ENCODE measurements around the gene RARA.
A peak's percentile ranks its signal among the peaks of the same experiment; 100 is the strongest.
"Not testable (repeated sequence)": the region's sequence is repeated elsewhere in the genome, so short reads cannot be mapped to it uniquely, and the experiment has no call there.

RARA gene

DNA sequence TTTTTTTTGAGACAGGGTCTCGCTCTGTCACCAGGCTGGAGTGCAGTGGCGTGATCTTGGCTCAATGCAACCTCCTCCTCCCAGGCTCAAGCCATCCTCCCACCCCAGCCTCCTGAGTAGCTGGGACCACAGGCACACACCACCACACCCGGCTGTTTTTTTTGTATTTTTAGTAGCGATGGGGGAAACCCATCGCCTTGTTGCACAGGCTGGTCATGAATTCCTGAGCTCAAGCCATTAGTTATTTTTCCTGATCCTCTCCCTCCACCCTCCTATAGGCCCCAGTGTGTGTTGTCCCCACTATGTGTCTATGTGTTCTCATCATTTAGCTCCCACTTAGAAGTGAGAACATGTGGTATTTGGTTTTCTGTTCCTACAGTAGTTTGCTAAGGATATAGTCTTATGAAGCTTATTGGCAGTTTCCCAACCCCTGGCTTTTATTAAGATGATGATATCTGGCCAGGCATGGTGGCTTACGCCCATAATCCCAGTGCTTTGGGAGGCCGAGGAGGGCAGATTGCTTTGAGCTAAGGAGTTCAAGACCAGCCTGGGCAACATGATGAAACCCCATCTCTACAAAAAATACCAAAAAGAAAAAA, 9.7 kb upstream of the RARA start:
- DNase-seq, result not testable (repeated sequence)

DNA sequence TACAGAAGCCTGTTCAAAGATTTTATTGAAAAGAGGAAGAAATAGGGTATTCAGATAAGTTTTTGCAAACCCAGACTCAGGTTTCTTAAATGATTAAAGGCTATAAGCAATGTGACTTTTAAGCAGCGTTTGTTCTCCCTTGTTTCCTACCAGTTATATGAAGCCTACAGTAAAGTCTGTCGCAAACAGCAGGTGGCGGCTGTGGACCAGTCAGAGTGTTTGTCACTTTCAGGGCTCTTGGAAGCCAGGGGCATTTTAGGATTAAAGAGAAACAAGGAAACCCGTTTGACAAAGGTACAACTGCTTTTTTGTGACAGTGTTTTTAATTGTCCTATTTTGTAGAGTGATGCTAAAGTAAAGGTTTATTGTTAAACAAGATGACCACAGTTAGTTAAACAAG, 7.7 kb upstream of the RARA start:
- DNase-seq, result no peak

DNA sequence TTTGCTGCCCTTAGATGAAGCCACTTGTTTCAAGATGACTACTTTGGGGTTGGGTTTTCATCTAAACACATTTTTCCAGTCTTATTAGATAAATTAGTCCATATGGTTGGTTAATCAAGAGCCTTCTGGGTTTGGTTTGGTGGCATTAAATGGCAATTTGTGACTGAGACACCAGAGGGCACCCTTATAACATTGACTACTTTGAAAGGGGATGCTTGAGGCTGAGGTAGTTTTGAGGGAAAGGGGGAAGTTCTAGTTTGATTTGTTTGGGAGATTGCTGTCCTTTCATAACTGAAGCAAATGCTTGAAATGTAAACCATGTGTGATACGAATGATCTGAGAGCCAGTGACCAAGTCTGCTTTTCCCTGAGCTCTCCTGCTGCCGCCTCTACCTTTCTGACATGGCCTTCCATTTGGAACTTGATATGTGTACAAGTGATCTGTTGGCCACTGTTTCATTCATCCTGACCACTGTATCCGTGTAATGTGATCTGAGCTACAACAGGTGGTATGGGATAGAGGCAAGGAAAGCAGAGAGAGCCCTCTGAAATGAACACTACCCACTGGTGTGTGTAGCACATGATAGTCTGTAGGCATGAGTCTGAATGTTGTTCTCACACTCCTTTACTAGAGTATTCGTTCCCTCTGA, 5.8 kb upstream of the RARA start:
- DNase-seq, result peak; percentile 79

DNA sequence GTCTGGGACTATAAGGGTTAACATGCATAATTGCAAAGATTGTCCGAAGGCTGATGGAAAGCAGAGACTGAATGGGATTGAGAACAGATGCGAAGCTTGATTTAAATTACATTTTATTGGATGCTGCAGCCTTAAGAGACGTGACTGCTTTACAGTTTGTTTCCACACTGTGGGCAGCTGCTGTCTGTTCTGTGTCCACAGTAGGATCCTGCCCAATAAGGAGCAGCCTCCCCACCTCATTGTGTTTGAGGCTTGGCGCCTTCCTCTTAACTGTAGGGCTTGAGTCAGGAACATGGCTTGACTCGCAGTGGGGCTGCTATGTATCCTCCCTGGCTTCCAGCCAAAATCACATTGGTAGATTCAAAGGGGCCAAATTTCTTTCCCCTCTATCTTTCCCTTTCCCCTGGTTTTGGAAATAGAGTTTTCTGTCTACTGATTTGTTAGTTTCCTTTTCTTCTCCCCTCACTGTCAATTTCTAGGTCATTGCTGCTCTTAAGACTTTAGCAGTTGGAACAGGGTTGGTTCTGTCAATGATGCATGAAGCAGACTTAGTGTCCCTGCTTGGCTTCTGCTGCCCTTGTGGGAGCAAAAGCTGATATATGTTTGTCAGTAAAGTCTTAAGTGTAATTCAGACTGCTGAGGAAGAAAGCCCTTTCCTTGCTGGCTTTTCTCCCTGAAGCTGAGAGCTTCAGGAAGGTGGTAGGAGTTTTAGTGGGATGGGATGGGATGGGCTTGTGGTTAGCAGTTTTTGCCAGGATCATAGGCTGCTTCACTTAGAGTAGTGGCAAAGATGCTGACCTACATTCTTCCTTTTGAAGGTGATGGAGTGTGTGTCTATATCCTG, 5.0 kb upstream of the RARA start:
- no peak for DNase-seq

DNA sequence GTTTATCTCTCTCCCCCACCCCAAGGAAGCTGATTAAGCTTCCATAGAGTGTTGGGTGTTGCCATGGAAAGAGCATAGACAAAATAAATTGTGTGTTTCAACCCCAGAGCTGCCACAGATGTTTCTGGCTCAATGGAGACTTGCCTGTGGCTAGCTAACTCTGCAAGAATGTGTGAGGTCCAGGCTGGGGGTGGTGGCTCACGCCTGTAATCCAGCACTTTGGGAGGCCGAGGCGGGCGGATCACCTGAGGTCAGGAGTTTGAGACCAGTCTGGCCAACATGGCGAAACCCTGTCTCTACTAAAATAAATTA, 4.5 kb upstream of the RARA start:
- not testable (repeated sequence) for DNase-seq

DNA sequence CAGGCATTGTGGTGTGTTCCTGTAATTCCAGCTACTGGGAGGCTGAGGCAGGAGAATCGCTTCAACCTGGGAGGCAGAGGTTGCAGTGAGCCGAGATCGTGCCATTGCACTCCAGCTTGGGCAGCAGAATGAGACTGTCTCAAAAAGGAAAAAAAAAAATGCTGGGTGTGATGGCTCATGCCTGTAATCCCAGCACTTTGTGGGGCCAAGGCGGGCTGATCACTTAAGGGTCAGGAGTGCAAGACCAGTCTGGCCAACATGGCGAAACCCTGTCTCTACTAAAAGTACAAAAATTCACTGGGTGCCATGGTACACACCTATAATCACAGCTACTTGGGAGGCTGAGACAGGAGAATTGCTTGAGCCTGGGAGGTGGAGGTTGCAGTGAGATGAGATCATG, 4.1 kb upstream of the RARA start:
- DNase-seq, result not testable (repeated sequence)

DNA sequence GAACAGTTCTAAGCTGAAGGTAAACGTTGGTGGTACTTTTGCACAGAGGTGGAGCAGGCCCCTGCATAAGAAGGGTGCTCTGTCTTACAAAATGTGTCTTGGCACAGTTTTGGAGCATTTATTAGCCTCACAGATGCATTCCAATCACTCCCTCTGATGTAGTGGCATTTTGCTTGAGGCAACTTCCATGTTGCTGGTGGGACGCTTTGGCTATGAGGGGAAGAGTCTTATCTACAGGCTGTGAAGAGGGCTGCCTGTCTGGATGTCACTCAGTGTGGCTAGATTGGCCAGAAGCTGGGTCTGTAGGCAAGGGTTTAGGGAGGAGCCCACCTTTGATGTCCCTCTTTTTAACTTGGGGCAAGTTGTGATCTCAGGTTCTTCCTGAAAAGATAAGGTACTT, 2.6 kb upstream of the RARA start:
- no peak for DNase-seq

DNA sequence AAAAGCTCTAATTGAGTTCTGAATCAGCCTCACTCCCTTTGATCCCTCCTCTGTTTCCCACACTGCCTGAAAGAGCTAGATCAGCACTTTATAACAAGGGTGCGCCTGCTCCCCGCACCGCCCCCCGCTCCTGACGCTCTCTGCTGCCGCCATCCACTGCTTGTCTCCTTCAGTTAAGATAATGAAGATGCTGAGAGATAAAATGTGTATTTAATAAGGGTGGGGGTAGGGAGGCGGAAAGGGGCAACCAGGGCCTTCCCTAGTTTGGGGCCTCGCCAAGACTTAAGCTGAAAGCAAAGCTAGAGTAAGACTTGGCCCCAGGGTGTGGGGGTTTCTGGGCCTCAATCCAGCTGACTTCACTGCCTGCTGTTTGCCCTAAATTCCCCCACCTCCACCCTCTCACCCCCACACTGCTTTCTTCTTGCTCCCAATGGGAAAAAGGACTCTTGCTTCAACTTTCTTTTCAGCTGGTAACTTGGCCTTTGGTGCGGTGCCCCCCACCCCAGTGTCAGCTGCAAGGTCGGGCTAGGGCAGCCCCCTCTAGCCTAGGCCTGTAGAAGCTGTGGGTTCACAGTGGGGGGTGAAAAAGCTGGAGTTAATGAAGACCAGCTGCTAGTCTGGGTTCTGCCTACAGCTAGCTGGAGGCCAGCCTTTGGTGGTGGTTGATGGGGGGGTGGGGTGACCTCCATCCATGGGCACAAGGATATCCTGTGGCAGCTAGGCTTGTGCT, 1.8 kb upstream of the RARA start:
- DNase-seq, result no peak

DNA sequence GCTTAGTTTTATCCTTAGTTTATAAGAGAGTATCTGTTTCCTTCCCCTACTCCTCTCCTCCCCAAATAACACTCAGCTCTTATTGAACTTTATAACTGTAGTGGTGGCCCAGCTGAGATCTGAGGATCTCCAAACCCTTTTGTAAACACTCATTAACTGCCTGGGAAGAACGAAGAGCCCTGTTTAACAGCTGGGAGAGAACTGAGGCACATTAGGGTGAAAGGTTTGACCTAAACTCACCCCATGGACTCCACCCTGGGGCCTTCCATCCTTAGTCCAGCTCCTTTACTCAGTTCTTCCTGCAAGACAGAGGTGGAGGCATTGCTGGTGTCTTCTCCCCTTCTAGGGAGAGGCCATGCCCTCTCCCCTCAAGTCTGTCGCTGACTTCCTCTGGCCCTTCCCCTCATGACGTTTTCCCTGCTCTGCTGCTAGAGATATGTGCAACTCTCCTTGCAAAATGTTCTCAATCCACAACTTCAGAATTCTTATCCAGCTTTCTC, 1.2 kb upstream of the RARA start:
- no peak for DNase-seq

DNA sequence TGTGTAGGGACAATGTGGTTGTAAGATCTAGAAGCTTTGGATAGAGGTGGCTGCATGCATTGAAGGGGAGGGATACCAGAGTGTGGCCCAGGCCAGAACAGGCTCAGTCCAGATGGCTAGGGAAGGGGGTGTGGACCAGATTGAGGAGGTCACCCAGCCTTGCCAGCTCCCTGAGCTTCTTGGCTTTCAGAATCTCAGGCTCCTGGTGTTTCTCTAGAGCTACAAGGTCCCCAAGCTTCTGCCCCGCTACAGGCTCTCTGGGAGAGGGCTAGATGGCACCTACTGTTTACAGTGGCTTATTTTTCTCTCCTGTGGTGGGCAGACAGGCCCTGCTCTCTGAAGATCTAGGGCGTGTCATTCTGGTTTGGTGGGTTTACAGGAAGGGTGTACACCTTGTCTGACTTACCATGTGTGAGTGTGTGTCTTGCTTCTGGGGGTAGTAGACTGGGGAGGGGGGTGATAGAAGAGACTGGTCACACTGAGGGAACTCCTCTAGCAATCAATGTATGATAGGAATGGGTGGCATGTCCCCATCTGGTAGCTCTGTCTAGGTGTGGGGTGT, 1.1 kb downstream of the RARA start:
- no peak for DNase-seq

DNA sequence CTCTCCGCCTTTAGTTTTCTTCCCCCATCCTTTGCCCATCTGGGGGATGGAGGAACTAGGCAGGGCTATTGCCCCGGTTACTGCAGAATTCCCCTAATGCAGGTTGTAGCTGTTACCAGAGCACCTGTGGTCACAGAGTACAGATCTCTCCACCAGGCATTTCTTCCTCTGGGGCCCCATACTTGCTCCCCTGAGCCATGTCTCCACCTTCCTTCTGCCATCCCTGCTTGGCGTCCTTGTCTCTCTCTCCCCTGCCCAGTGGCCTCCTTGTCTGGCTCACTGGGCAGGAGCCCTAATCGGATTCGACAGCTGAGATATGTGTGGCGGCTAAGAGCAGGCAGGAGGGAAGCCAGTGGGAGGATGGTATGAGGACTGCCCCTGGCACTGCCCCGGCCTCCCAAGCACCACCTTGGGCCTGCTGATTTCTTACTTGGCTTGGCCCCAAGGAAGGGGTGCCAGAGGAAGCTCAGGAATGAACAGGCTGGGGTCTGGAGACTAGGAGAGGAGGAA, 2.0 kb downstream of the RARA start:
- no peak for DNase-seq

DNA sequence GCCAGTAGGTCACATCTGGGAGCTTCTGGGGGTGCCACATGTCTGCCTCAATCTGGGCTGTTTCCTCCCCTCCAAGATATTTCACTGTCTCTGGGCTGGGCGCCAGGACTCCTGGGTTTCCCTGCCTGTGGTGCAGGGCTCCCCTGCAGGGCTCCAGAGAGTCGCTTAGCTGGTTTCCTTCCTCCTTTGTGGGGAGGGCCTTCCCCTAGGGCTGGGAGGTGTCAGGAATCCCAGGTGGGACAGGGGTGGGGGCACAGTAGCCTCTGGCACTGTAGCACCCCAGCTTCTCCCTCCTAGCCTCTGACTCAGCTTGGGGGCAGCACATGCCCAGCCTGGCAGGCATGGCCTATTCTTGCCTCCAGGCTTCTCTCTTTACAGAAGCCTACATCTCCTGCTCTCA, 2.6 kb downstream of the RARA start:
- DNase-seq, result no peak

DNA sequence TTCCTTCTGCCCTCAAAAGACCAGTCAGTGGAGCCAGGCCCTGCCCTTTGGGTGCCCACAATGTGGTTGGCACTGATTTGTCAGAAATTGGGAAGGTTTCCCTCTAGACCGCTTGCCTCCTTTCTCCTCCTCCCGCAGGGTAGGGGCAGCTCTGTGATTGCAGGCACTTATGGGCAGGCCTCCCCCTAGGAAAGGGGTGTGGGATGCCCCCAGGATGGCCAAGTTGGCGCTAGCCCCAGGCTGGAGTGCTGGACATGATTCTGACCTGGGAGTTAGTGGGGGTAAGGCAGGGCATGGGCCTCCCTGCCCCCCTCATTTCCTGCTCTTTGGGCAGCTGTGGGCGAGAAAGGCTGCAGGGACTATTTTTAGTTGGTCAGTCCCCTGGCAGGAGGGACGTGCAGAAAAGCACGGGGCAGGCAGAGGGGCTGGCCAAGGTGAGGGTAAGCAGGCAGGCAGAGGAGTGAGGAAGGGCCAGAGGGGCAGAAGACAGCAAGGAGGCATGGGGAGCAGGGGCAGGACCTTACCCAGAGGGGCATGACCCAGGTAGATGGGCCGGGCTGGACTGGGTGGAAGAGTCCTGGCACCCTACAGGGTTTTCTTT, 3.3 kb downstream of the RARA start:
- no peak for DNase-seq

DNA sequence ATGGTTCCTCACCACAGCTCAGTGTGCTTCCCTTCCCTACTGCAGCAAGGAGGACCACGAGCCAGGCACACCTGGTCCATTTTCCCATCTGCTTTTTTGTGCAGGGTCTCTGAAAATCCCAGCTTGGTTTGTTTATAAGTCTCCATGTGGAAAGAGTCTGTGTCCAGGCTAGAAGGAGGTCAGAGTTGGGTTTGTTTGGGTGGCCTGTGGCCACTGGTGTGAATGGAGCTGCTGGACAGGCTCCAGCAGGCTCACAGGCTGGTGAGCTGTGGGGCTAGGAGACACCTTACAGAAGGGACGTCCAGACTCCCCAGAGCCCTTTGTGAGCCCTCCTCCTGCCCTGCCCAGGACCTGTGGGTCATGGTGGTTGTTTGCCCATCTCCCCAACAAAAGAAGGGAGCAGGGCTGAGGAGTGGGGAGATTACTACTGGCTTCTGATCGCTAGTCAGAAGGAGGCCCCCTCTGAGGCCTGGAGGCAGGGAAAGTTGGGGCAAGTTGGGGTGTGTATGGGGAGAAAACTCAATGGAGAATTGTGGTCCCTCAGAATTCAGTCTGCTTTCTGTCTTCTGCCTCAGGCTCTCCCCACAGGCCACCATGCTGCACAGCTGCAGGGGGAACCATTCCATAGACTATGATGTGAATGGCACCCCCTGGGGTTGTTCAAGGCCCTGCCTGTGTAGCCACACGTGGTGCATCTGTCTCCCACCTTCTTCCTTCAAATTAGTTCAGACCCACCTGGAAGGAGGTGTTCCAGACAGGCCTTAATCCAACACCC, 4.1 kb downstream of the RARA start:
- DNase-seq, result no peak

DNA sequence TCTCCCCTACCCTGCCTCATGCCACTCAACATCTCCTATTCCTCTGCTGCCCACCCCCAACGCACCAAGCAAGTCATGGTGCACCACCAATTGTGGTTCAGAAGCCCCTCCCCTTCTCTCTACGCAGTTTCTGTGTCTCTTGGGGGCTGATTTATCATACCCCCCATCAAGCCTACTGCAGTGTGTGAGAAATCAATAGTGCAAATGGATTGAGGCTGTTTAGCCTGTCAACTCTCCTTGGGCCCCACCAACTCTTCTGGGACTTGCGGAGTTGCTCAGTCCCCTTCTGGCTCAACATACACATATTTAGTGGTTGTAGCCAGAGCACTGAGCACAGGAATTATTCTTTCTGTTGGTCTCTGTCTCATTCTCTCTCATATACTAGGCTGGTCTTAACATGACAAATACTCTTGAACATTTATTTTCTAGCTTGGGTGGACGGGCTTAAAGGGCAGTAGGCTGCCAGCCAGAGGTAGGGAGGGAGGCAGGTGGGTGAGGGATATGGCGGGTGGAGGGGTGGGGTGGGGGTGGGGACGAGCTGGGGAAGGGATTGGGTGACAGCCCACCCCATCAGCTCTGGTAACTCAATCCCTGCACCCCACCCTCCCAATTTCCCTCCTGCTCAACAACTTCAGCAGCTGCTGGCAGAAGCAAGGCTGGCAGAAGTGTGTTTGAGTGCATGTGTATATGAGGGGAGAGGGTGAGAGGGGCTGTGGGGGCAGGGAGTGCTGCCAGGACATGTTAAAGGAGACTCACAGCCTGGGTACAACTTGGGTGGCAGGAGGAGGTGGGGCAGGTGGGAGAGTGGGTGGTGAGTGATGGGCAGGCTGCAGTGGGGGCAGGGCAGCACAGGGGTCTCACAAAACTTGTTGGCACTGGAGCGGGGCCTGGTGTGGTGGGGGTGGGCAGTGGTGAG, 4.9 kb downstream of the RARA start:
- DNase-seq, result no peak

DNA sequence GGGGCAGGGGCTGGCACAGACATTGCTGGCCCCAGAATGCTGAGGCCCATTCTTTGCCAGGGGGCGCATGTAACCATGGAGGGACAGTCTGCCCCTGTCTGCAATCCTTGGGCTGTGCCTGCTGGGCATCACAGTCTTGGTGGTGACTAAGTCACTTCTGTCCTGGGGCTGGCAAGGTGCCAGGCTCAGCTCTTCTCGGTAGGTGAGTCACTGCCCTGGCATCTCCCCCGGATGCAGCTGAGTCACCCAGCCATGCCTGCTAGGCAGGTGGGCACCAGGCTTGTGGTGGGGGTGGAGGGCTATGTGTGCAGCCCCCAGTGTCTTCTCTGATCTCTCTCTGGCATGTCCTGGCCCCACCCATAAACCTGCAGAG, 5.6 kb downstream of the RARA start:
- DNase-seq, result peak; percentile 86

DNA sequence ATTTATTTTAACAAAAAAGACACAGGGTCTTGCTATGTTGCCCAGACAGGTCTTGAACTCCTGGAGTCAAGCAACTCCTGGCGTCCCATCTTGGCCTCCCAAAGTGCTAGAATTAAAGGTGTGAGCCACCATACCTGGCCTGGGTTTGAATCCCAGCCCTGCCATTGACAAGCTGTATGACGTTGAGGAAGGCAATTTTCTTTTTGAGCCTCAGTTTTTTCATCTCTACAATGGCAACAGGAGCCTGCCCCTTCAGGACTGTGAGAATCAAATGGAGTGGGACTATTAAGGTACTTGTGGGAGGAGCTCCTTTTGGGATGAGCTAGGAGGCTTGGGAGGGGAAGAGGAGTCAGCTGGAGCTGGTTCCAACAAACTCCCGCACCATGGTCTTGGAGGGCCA, 6.2 kb downstream of the RARA start:
- DNase-seq, result no peak

DNA sequence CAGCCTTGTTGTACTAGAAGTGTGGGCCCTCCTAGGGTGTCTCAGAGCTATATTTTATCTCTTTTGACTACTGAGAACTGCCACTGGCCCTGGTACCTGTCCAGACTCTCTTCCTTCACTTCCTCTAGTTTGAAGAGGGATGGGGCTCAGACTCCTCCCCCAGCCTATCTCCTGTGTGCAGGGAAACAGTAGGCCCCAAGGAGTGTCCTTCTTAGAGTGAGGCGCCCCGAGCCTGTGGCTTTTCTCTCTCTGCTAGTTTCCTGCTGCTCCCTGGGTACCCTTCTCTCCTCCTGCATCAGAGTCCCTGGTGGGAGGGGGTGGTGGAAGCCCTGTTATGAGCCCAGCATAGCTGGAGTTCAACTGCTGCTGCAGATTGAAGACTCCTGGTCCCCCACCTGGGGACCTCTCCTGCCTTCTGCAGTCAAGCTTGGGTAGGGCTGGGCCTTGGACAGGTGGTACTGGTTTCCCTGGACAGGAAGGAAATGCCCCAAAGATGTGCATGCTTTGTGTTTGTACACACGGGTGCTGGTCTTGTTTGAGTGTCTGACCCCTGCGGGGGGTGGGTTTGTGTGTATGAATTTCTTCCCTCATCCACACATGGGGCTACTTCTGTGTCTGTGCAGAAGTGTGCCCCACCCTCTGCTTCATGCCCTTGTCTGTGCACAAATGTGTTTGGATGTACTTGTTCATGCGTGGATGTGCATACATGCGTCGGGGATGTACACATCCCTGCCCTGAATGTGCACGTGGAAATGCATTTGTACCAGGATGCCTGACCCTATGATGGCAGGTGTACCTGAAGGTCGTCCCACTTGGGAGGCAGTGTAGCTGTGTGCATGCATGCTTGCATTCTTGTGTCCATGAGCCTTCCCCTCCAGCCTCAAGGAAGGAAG, 6.9 kb downstream of the RARA start:
- no peak for DNase-seq

DNA sequence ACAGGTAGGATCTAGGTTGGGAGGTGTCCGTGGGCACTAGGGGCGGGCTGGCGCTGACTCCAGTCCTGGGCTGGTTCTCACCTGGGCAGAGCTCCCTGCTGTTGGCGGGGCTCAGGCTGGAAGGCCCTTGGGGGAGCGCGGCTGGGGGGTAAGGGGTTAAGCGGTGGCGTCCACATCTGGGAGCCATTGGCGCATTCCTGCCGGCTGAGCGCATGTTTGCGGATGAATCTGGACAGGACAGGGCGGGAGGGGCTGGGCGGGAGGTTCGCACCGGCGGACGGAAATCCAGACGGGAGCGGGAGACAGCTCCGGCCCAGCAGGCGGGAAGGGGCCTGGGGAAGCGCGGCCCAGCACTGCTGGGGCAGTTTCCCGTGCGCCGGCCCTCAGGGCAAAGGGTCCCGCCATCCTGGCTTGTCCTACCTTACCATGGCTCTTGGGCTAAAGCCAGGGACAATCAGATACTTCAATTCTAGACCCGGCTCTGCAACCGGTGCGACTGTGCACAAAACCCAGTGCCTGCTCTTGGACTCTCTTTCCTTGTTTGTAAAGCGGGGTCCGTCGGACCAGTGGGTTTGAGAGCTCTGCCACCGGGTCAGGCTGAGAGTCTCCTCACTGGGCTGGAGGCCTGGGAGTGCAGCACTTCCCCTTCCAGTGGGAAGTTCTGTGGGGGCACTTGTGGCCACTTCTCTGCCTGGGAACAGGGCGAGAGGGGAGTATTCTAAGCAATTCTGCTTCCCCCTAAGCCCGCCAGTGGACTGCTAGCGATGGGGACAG, 7.8 kb downstream of the RARA start:
- no peak for DNase-seq
